WTC11 (cell line): Measurements from ENCODE around the gene PIK3C3. TPM values are rescaled to one million over a fixed set of nuclear protein-coding genes. Genes with fewer than 3 reads are reported as not detected.

Experiments used
- ATAC-seq: fragments of 200-7000 bp; cut with Tn5 transposase; 2 replicates; pipeline ENCODE4 v1.10.0; 2021; ENCODE audit warnings: mild to moderate bottlenecking, moderate library complexity
- CTCF ChIA-PET: fragments of 300-600 bp; sonication (Branson Sonifier 250); formaldehyde crosslinking; loops from one replicate; lab custom pipeline; 2021; ENCODE audit warnings: antibody characterized with exemption; lab: Charles Lee
- POLR2A ChIA-PET: fragments of 350-600 bp; sonication (Branson Sonifier 250); formaldehyde crosslinking; loops from one replicate; lab custom pipeline; 2021; ENCODE audit warnings: antibody characterized with exemption; lab: Charles Lee
- DNase-seq: peaks from one replicate; pipeline ENCODE4 v3.0.0; 2021; ENCODE audit warnings: low spot score
- H3K27ac Mint-ChIP-seq: 2 replicates; pipeline ENCODE4 v1.8.0; 2021; ENCODE audit warnings: mixed read lengths
- H3K27me3 Mint-ChIP-seq: 2 replicates; pipeline ENCODE4 v1.8.0; 2021; ENCODE audit warnings: low read depth, mild to moderate bottlenecking, moderate library complexity, mixed read lengths
- H3K36me3 Mint-ChIP-seq: 2 replicates; pipeline ENCODE4 v1.8.0; 2021; ENCODE audit warnings: mixed read lengths
- H3K4me1 Mint-ChIP-seq: 2 replicates; pipeline ENCODE4 v1.8.0; 2022; ENCODE audit warnings: mixed read lengths
- H3K4me3 Mint-ChIP-seq: 2 replicates; pipeline ENCODE4 v1.8.0; 2021; ENCODE audit warnings: mild to moderate bottlenecking, moderate library complexity, mixed read lengths
- H3K9me3 Mint-ChIP-seq: 2 replicates; pipeline ENCODE4 v1.8.0; 2021; ENCODE audit warnings: mixed read lengths
- CREB1 ChIP-seq: sonication (generic); formaldehyde crosslinking; IDR thresholded peaks from 2 replicates; pipeline ENCODE4 v1.8.0; 2023; ENCODE audit warnings: mild to moderate bottlenecking, missing genetic modification reagents
- EMX1 ChIP-seq: fragments of 250-450 bp; sonication (Bioruptor Pico); IDR thresholded peaks from 2 replicates; pipeline ENCODE4 v1.8.0; 2021; ENCODE audit warnings: mild to moderate bottlenecking
- GRHL2 ChIP-seq: fragments of 250-450 bp; sonication (Bioruptor Pico); IDR thresholded peaks from 2 replicates; pipeline ENCODE4 v1.8.0; 2022; ENCODE audit warnings: mild to moderate bottlenecking, moderate library complexity; ENCODE audit not compliant: insufficient replicate concordance, severe bottlenecking
- KAT7 ChIP-seq: sonication (generic); formaldehyde crosslinking; IDR thresholded peaks from 2 replicates; pipeline ENCODE4 v1.8.1; 2023; ENCODE audit warnings: missing genetic modification reagents, mild to moderate bottlenecking, borderline replicate concordance
- MXD4 ChIP-seq: fragments of 250-450 bp; sonication (Bioruptor Pico); IDR thresholded peaks from 2 replicates; pipeline ENCODE4 v1.8.0; 2021; ENCODE audit warnings: mild to moderate bottlenecking, moderate library complexity, borderline replicate concordance
- RORB ChIP-seq: fragments of 250-450 bp; sonication (Bioruptor Pico); IDR thresholded peaks from 2 replicates; pipeline ENCODE4 v1.9.0; 2021; ENCODE audit warnings: mild to moderate bottlenecking
- ZNF138 ChIP-seq: sonication (generic); formaldehyde crosslinking; conservative IDR thresholded peaks from 2 replicates; pipeline ENCODE4 v1.8.1; 2022; ENCODE audit warnings: mild to moderate bottlenecking, moderate library complexity, missing genetic modification reagents
- total RNA-seq: library from RNA; stranded (reverse); gene quantifications from 3 replicates; pipeline ENCODE4 v1.2.3, GENCODE V29; 2021
- TF ChIP-seq, protein P1 (sequence below): sonication (generic); formaldehyde crosslinking; IDR thresholded peaks from 2 replicates; pipeline ENCODE4 v1.8.1; 2023; ENCODE audit warnings: mild to moderate bottlenecking, missing genetic modification reagents
- TF ChIP-seq, protein P2 (sequence below): sonication (generic); formaldehyde crosslinking; IDR thresholded peaks from 2 replicates; pipeline ENCODE4 v1.8.1; 2022; ENCODE audit warnings: missing genetic modification reagents, borderline replicate concordance
- TF ChIP-seq, protein P3 (sequence below): sonication (generic); formaldehyde crosslinking; IDR thresholded peaks from 2 replicates; pipeline ENCODE4 v1.8.0; 2023; ENCODE audit warnings: missing genetic modification reagents, mild to moderate bottlenecking, borderline replicate concordance
- TF ChIP-seq, protein P4 (sequence below): sonication (generic); formaldehyde crosslinking; IDR thresholded peaks from 2 replicates; pipeline ENCODE4 v1.8.0; 2022; ENCODE audit warnings: mild to moderate bottlenecking, missing genetic modification reagents
- TF ChIP-seq, protein P5 (sequence below): fragments of 250-450 bp; sonication (Bioruptor Pico); IDR thresholded peaks from 2 replicates; pipeline ENCODE4 v1.9.0; 2021; ENCODE audit warnings: mild to moderate bottlenecking
- TF ChIP-seq, protein P6 (sequence below): sonication (generic); formaldehyde crosslinking; conservative IDR thresholded peaks from 2 replicates; pipeline ENCODE4 v1.8.1; 2022; ENCODE audit warnings: mild to moderate bottlenecking, missing genetic modification reagents

The PIK3C3 gene
- total RNA-seq, 1 experiment from 2014 or later: 40.4 TPM

DNA sequence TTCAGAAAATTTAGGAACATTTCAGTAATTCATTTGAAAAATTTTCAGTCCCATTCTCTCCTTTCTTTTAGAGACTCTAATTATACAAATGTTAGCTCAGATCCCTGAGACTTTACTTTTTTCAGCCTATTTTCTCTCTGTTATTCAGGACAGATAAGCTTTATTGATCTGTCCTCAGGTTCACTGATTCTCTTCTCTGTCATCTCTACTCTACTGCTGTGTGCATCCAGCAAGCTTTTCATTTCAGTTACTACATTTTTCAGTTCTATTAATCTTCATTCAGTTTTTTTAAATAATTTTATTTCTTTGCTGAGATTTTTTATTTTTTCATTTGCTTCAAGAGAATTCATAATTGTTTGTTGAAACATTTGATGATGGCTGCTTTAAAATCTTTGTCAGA lies 22.1 kb upstream of the PIK3C3 start:
- H3K36me3 Mint-ChIP-seq: no peaks in the 10 kb centered on the region
- ChIA-PET CTCF (no interaction called here), POLR2A (no interaction called here)
- no peak overlapping the region for H3K4me3 Mint-ChIP-seq
- no peak for DNase-seq
- H3K4me1 Mint-ChIP-seq: peaks cover 12% of the 10 kb centered on the region
- H3K27me3 Mint-ChIP-seq: no peaks in the 10 kb centered on the region
- H3K9me3 Mint-ChIP-seq: no peaks in the 10 kb centered on the region
- ATAC-seq: no peak
- TF ChIP-seq CREB1 (CRISPR knock-in tag) (no peak), ZNF138 (CRISPR knock-in tag) (no peak), KAT7 (CRISPR knock-in tag) (no peak), MXD4 (CRISPR knock-in tag) (no peak)
- TF ChIP-seq, protein P1, sequence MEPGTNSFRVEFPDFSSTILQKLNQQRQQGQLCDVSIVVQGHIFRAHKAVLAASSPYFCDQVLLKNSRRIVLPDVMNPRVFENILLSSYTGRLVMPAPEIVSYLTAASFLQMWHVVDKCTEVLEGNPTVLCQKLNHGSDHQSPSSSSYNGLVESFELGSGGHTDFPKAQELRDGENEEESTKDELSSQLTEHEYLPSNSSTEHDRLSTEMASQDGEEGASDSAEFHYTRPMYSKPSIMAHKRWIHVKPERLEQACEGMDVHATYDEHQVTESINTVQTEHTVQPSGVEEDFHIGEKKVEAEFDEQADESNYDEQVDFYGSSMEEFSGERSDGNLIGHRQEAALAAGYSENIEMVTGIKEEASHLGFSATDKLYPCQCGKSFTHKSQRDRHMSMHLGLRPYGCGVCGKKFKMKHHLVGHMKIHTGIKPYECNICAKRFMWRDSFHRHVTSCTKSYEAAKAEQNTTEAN: no peak
- TF ChIP-seq, protein P2, sequence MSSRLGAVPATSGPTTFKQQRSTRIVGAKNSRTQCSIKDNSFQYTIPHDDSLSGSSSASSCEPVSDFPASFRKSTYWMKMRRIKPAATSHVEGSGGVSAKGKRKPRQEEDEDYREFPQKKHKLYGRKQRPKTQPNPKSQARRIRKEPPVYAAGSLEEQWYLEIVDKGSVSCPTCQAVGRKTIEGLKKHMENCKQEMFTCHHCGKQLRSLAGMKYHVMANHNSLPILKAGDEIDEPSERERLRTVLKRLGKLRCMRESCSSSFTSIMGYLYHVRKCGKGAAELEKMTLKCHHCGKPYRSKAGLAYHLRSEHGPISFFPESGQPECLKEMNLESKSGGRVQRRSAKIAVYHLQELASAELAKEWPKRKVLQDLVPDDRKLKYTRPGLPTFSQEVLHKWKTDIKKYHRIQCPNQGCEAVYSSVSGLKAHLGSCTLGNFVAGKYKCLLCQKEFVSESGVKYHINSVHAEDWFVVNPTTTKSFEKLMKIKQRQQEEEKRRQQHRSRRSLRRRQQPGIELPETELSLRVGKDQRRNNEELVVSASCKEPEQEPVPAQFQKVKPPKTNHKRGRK (CRISPR knock-in tag): no peak
- H3K27ac Mint-ChIP-seq: no peak overlapping the region

DNA sequence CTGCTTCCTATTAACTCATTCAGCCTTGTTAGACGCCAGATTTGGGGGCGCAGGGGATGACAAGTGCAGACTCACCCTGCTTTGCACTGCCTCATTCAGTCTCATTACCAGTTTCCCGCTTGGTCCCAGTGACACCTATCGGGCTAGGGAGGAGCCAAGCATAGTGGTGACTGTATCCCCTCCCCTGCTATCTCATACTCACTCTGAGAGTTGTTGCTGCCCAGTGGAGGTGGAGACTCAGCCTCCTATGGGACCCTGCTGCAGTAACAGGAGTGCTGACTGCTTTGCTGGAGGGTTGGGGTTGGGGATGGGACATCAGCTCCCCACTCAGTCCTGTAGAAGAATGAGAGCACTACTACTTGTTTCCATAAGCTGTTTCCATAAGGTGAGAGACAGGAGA lies 21.3 kb upstream of the PIK3C3 start:
- Mint-ChIP-seq H3K9me3 (no peaks in the 10 kb centered on the region), H3K27ac (no peak overlapping the region), H3K4me1 (peaks cover 12% of the 10 kb centered on the region), H3K4me3 (no peak overlapping the region), H3K27me3 (no peaks in the 10 kb centered on the region)
- CTCF ChIA-PET: no interaction called here
- DNase-seq: peak; percentile 14
- POLR2A ChIA-PET: no interaction called here
- TF ChIP-seq EMX1 (CRISPR knock-in tag): no peak
- TF ChIP-seq RORB (CRISPR knock-in tag): no peak
- TF ChIP-seq, protein P3, sequence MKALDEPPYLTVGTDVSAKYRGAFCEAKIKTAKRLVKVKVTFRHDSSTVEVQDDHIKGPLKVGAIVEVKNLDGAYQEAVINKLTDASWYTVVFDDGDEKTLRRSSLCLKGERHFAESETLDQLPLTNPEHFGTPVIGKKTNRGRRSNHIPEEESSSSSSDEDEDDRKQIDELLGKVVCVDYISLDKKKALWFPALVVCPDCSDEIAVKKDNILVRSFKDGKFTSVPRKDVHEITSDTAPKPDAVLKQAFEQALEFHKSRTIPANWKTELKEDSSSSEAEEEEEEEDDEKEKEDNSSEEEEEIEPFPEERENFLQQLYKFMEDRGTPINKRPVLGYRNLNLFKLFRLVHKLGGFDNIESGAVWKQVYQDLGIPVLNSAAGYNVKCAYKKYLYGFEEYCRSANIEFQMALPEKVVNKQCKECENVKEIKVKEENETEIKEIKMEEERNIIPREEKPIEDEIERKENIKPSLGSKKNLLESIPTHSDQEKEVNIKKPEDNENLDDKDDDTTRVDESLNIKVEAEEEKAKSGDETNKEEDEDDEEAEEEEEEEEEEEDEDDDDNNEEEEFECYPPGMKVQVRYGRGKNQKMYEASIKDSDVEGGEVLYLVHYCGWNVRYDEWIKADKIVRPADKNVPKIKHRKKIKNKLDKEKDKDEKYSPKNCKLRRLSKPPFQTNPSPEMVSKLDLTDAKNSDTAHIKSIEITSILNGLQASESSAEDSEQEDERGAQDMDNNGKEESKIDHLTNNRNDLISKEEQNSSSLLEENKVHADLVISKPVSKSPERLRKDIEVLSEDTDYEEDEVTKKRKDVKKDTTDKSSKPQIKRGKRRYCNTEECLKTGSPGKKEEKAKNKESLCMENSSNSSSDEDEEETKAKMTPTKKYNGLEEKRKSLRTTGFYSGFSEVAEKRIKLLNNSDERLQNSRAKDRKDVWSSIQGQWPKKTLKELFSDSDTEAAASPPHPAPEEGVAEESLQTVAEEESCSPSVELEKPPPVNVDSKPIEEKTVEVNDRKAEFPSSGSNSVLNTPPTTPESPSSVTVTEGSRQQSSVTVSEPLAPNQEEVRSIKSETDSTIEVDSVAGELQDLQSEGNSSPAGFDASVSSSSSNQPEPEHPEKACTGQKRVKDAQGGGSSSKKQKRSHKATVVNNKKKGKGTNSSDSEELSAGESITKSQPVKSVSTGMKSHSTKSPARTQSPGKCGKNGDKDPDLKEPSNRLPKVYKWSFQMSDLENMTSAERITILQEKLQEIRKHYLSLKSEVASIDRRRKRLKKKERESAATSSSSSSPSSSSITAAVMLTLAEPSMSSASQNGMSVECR: no peak
- TF ChIP-seq, protein P4, sequence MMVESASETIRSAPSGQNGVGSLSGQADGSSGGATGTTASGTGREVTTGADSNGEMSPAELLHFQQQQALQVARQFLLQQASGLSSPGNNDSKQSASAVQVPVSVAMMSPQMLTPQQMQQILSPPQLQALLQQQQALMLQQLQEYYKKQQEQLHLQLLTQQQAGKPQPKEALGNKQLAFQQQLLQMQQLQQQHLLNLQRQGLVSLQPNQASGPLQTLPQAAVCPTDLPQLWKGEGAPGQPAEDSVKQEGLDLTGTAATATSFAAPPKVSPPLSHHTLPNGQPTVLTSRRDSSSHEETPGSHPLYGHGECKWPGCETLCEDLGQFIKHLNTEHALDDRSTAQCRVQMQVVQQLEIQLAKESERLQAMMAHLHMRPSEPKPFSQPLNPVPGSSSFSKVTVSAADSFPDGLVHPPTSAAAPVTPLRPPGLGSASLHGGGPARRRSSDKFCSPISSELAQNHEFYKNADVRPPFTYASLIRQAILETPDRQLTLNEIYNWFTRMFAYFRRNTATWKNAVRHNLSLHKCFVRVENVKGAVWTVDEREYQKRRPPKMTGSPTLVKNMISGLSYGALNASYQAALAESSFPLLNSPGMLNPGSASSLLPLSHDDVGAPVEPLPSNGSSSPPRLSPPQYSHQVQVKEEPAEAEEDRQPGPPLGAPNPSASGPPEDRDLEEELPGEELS (CRISPR knock-in tag): no peak
- no peak for TF ChIP-seq GRHL2
- TF ChIP-seq, protein P5, sequence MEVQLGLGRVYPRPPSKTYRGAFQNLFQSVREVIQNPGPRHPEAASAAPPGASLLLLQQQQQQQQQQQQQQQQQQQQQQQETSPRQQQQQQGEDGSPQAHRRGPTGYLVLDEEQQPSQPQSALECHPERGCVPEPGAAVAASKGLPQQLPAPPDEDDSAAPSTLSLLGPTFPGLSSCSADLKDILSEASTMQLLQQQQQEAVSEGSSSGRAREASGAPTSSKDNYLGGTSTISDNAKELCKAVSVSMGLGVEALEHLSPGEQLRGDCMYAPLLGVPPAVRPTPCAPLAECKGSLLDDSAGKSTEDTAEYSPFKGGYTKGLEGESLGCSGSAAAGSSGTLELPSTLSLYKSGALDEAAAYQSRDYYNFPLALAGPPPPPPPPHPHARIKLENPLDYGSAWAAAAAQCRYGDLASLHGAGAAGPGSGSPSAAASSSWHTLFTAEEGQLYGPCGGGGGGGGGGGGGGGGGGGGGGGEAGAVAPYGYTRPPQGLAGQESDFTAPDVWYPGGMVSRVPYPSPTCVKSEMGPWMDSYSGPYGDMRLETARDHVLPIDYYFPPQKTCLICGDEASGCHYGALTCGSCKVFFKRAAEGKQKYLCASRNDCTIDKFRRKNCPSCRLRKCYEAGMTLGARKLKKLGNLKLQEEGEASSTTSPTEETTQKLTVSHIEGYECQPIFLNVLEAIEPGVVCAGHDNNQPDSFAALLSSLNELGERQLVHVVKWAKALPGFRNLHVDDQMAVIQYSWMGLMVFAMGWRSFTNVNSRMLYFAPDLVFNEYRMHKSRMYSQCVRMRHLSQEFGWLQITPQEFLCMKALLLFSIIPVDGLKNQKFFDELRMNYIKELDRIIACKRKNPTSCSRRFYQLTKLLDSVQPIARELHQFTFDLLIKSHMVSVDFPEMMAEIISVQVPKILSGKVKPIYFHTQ: no peak
- TF ChIP-seq, protein P6, sequence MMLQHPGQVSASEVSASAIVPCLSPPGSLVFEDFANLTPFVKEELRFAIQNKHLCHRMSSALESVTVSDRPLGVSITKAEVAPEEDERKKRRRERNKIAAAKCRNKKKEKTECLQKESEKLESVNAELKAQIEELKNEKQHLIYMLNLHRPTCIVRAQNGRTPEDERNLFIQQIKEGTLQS (CRISPR knock-in tag): no peak
- TF ChIP-seq, protein P1: no peak
- TF ChIP-seq, all 79 proteins: peak for 0
- H3K36me3 Mint-ChIP-seq: no peaks in the 10 kb centered on the region
- peak; percentile 98 for ATAC-seq
